GM19455 (cell line): Measurements from ENCODE around the gene CXXC1.
"Not testable (repeated sequence)": the region's sequence is repeated elsewhere in the genome, so short reads cannot be mapped to it uniquely, and the experiment has no call there.

ENCODE experiments used
- ATAC-seq: cut with Tn5 transposase; IDR thresholded peaks from one replicate; pipeline ENCODE4 v1.9.1; 2021; ENCODE audit not compliant: unreplicated experiment

Gene CXXC1

DNA sequence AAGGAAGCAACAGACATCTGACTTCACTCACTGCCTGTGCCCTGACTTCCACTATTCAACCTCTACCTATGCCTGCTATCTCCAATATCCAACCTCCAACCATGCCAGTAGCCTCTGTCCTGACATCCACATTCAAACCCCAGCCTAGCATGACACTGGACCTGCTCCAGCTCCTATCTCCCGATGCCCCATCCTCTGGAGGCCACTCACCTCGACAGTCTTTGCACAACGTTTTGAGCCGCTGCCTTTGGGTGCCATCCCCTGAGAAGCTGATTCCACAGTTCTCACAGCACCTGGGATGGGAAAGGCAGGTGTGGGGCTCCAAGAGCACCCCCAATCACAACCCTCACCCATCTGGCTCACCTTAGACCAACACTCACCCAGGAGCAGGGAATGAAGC, 11.0 kb downstream of the CXXC1 start:
- no peak for ATAC-seq

DNA sequence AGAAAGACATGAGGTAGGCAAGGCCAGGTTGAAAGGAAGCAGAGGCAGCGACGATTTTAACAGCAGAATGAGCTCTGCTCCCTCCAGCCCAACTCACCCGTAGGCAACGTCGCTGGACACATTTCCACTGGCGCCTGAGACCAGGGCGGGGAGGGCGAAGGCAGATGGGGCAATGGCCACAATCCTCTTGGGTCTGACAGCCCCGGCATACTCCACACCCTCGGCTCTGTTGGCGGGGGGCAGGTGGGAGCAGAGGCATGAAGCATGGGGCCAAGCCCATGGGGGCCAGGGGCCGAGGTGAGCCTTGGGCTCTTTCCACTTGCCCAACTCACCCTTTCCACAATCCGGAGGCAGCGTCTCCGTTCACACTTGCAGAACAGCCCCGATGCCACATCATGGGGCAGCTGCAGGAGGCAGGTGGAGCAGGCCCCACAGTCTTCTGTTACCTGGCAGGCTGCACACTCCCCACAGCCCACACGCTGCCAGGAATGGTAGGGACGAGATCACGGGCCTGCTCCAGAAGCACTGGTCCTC, 11.9 kb downstream of the CXXC1 start:
- ATAC-seq, result no peak

DNA sequence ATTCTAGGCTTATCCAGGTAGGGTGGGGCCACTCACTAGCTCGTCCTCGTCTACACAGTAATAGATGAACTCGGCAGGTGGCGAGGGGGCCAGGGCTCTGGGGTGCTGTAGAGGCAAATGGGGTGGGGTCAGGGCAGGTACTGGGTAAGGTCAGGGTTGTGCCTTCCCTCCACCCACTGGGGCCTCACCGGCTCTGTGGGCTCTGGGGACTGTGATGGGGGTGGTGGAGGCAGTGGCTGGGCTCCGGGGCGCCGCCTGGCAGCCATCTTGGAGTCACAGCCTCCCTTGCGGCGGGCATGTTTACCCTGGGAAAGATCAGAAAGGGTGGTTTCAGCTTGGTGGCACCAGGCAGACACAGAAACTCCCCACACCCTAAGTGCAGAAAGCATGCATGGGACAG, 12.6 kb downstream of the CXXC1 start:
- ATAC-seq, result no peak

DNA sequence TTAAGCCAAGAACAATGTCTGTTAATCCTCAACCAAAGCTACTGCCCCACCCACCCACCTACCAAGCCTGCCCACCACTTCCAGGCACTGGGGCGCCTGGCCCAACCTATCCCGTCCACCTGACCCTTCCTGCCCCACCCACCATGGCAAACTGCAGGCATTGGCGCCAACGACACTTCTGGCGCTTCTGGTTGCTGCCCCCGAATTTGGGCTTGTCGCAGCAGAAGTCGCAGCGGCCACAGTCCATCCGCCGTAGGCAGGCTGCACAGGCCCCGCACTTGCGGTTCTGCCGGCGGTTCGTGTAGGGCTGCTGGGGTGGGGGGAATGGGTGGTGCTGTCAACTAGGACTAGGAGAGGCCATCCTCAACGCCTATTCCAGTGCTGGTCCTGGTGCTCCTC, 13.4 kb downstream of the CXXC1 start:
- no peak for ATAC-seq

DNA sequence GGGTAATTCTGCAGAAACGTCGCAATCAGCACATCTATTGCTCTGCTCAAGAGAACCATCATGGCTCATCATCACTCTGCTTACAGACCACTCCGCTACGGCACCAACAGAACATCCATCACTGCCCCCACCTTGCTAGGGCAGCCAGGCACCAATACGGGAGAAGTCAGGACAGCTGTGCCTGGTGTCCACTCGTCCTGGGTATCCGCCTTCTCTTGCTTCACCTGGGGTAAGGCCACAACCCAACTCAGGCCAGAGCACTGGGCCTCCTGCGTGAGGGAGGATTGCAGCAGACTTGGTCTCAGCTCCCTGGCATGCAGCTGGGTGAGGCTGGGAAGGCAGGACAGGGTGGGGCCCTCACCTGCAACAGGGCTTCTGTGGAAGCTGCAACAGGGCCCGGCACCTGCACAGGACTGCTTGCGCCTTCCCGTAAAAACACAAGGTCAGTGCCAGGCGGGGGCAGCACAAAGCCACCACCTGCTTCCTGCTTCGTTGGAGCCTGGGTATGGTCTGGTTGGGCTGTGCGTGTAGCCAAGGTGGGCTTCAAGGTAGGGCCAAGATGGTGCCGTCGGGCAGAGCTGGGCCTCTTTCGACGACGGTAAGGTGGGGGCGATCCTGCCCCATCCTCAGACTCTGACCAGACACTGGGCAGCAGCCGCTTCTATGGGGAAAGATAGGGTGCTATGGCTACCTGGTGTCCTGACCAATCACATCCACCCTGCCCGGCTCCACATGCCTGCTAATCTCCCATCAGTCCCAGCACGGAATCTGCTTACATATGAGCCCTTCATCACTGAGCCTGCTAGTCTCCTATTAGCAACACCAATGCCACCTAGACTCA, 14.1 kb downstream of the CXXC1 start:
- no peak for ATAC-seq

DNA sequence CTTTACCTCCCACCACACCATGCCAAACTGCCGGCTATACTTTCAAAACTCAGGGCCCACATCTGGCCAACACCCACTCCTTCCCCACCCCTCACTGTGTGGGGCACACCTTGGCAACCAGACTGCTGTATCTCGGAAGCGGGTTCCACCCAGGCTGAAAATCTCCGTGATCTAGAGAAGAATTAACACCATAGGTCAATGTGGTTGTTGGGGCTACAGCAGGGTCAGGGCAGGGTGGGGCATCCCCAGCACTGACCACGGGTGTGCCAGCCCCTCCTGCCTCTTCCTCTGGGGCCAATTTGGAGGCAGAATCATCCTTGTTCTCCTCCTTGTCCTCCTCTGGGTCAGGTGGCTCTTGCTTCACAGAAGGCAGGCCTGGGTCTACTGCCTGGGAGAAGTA, 14.9 kb downstream of the CXXC1 start:
- ATAC-seq, result no peak

DNA sequence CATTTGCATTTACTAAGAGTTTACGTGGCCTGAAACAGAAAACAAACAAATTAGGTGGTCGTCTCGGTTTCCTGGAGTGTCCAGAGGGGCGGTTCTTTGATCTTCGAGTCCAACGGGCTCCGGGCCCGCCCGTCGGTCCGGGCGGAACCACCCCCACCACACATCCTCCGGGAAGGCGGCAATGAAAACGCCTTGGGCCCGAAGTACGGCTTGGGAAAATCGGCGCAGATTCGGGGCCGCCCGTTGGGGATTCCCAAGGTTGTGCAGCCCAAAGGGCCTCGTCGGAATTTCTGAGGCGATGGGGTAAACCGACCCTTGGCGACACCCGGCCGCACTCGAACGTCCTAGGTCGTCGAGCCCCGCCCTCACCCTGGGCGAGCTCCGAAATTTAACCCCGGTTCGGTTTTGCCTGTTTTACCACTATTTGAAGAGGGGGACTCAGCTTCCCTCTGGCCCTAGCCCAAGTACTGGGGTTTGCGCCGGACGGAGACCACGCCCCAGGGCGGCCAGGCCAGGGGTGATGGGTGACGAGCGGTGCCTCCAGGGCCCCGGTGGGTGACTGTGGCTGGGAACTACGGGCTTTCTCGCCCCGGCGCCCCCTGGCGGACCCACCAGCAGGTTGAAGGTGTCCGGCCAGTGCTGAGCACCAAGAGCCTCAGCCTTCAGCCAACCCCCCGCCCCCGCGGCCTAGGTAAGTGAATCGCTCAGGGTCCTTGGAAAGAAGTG, 19.3 kb downstream of the CXXC1 start:
- ATAC-seq, result peak; percentile 71

DNA sequence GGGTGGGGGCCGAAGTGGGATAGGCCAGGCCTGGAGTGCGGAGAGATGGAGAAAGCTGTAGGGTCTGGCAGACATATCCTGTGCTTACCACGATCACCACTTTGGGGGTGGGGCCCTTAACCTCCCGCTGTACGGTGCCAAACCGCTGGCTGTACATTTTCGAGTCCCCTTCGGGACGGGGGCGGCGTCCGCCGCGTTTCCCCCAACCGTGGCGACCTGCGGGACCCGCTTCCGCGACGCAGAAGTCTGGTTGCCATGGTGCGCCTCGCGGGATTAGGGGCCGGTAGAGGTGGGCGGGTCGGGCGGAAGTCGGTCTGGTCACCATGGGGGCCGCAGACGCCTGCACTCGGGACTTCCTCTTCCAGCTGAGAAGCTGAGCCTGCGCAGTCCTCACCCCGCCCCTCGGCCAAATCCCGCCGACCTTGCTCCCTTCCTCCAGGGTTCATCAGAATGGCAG, 21.2 kb downstream of the CXXC1 start, which contains the start of gene CFAP53:
CFAP53 (minus strand) TSS at position 248 of the 457 bp plus-strand sequence; CDS start at position 157, 91 bp downstream.
- ATAC-seq, result peak; percentile 60

DNA sequence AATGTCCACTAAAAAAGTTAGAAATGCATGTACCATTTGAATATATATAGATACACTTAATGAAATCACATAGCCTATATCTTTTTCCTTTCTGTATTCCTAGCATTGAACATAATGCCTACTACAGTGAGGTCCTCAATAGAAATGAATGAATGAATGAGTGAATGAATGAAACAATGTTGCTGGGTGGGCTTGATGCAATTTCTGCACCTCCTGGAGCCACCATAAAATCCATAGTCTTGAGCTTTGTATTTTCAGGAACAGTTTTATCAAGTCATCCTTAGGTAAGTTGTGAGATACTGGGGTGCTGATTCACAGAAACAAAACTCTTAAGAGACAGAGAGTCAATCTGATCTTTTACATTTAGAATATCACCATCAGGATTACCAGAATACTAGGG, 24.5 kb downstream of the CXXC1 start:
- no peak for ATAC-seq

DNA sequence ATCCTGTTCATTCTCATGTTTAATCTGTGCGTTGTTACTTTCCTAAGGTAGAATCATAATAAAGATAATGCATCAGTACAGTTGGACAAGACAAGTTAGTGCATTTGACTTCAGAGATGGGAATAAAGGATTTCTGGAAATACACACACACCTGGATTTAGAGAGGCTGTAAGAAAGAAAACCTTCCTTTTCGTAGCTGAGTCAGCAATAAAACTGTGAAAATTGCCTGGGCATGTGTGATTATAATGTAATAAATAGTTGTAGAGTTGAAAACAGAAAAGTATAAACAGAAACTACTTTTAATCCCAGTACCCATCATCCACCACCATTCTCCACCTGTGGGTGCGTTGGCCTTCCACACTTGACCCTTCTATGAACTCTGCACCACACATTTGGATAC, 36.6 kb downstream of the CXXC1 start:
- ATAC-seq, result no peak

DNA sequence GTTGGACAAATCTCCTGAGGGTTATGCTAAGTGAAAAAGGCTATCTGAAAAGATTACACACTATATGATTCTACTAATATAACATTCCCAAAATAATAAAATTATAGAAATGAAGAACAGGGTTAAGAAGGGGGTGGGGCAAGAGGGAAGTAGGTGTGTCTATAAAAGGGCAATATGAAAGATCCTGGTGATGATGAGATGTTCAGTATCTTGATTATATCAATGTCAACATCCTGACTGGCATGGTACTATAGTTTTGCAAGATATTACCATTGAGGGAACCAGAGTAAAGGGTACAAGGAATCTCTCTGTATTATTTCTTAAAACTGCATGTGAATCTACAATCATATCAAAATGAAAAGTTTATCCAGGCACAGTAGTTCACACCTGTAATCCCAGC, 37.9 kb downstream of the CXXC1 start:
- ATAC-seq, result no peak

DNA sequence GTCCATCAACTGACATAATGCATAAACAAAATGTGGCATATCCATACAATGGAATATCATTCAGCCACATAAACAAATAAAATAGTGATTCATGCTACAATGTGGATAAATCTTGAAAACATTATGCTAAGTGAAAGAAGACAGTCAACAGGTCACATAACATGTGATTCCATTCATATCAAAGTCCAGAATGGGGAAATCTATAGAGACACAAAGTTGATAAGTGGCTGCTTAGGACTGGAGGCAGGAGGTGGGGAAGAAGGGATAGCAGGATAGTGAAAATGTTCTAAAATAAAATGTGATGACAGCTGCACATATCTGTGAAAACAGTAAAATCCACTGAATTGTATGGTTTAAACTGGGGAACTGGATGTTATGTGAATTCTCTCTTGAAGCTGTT, 39.9 kb downstream of the CXXC1 start:
- no peak for ATAC-seq

DNA sequence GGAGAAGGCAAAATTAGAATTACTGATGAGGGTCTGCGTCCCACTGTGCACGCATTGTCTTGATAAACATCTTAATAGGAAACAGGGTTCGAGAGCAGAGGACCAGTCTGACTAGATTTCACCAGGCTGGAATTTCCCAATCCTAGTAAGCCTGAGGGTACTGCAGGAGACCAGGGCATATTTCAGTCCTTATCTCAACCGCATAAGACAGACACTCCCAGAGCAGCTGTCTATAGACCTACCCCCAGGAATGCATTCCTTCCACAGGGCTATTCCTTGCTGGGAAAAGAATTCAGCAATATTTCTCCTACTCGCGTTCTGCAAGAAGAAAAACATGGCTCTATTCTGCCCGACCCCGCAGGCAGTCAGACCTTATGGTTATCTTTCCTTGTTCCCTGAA, 45.7 kb downstream of the CXXC1 start:
- ATAC-seq, result not testable (repeated sequence)

DNA sequence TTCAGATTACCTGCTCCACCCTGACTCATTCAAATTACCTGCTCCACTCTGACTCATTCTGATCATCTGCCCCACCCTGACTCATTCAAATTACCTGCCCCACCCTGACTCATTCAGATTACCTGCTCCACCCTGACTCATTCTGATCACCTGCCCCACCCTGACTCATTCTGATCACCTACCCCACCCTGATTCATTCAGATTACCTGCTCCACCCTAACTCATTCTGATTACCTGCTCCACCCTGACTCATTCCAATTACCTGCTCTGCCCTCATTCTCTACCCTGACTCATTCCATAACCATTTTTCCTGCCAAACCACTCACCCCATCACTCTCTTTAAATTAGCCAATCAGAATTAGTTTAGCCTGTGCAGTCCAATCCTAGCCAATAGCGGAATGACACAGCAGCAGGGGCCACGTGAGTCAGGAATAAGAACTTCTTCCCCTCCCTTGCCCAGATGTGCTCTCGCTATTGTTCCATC, 47.4 kb downstream of the CXXC1 start:
- no peak for ATAC-seq

DNA sequence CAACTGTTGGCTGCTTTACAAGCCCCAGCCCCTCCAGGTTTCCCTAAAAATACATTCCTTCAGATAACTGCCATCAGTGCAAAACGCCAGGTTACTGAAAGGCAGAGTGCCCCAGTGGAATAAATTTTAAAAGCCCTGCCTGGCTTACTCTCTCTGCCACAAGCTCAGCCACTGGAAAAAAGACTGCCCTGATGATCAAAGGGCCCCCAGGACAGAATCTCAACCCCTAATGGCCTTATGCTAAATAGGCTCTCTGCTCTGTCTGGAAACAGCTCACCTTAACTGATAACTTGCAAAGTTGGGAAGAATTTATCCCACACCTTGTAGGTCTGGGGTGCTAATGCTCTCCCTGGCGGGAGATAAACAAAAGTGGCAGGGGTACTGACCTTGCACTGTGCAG, 55.1 kb downstream of the CXXC1 start:
- no peak for ATAC-seq
